Loucy (cell line): ENCODE data around the gene SEC63.

ENCODE experiments used
- H2AFZ ChIP-seq: fragments of 200-600 bp; sonication (generic); 2 replicates; pipeline ENCODE4 v1.6.0; 2016; ENCODE audit warnings: antibody characterized with exemption, mild to moderate bottlenecking, low read length, moderate library complexity
- H3F3A ChIP-seq: fragments of 200-600 bp; 2 replicates; pipeline ENCODE4 v1.6.0; 2016; ENCODE audit warnings: antibody characterized with exemption, low read depth, mild to moderate bottlenecking
- H3K27me3 ChIP-seq: fragments of 200-600 bp; sonication (generic); 2 replicates; pipeline ENCODE4 v1.6.1; 2014; ENCODE audit warnings: low read length, mild to moderate bottlenecking; ENCODE audit not compliant: insufficient read depth, poor library complexity, severe bottlenecking
- H3K36me3 ChIP-seq: fragments of 200-600 bp; sonication (generic); 2 replicates; pipeline ENCODE4 v1.6.1; 2016; ENCODE audit warnings: low read length; ENCODE audit not compliant: insufficient read depth
- H3K4me1 ChIP-seq: fragments of 200-600 bp; sonication (generic); 2 replicates; pipeline ENCODE4 v1.5.1; 2014; ENCODE audit warnings: low read length, mild to moderate bottlenecking; ENCODE audit not compliant: insufficient read depth, poor library complexity, severe bottlenecking
- H3K4me2 ChIP-seq: fragments of 200-600 bp; sonication (generic); 2 replicates; pipeline ENCODE4 v1.6.0; 2014; ENCODE audit warnings: antibody characterized with exemption, low read length, low read depth, mild to moderate bottlenecking; ENCODE audit not compliant: poor library complexity, severe bottlenecking
- H3K4me3 ChIP-seq: fragments of 200-600 bp; sonication (generic); 2 replicates; pipeline ENCODE4 v1.5.1; 2014; ENCODE audit warnings: low read length, mild to moderate bottlenecking, mixed read lengths; ENCODE audit not compliant: poor library complexity, severe bottlenecking
- H3K79me2 ChIP-seq: fragments of 200-600 bp; sonication (generic); 2 replicates; pipeline ENCODE4 v1.6.1; 2014; ENCODE audit warnings: low read length; ENCODE audit not compliant: insufficient read depth
- H3K9ac ChIP-seq: fragments of 200-600 bp; sonication (generic); 2 replicates; pipeline ENCODE4 v1.6.0; 2014; ENCODE audit warnings: mild to moderate bottlenecking, low read depth, low read length, moderate library complexity; ENCODE audit not compliant: poor library complexity, severe bottlenecking
- H3K9me2 ChIP-seq: fragments of 200-600 bp; sonication (generic); replicated peaks from 2 replicates; pipeline ENCODE4 v1.6.1; 2016; ENCODE audit warnings: low read depth, low read length, mixed read lengths
- H3K9me3 ChIP-seq: fragments of 200-600 bp; sonication (generic); 2 replicates; pipeline ENCODE4 v1.6.1; 2014; ENCODE audit warnings: mild to moderate bottlenecking, antibody characterized with exemption, low read length, low read depth; ENCODE audit not compliant: insufficient read depth
- H4K20me1 ChIP-seq: fragments of 200-600 bp; sonication (generic); 2 replicates; pipeline ENCODE4 v1.6.0; 2014; ENCODE audit warnings: antibody characterized with exemption, low read length, mild to moderate bottlenecking; ENCODE audit not compliant: insufficient read depth, poor library complexity, severe bottlenecking
- CTCF ChIP-seq: fragments of 200-600 bp; sonication (generic); conservative IDR thresholded peaks from 2 replicates; pipeline ENCODE4 v1.5.1; 2014; ENCODE audit warnings: mild to moderate bottlenecking, antibody characterized with exemption, low read length
- EZH2phosphoT487 ChIP-seq: fragments of 200-600 bp; IDR thresholded peaks from 2 replicates; pipeline ENCODE4 v1.6.1; 2018; ENCODE audit warnings: antibody characterized with exemption, mild to moderate bottlenecking, moderate library complexity, borderline replicate concordance

The SEC63 gene

GRCh38 chr6:107957909-107958688 is at the start of gene SEC63:
SEC63 (minus strand) TSS chr6:107958208; CDS start chr6:107958009, 199 bp downstream.
- Histone ChIP-seq H4K20me1 (peaks cover 35% of the 10 kb centered on the region), H2AFZ (peak within 1 kb of the TSS; percentile 75), H3K9me3 (no peaks in the 10 kb centered on the region), H3K36me3 (no peaks in the 10 kb centered on the region), H3K9ac (peak within 1 kb of the TSS; percentile 89), H3F3A (no peaks in the 10 kb centered on the region), H3K79me2 (peaks cover 43% of the 10 kb centered on the region), H3K9me2 (no peaks in the 10 kb centered on the region), H3K4me1 (peaks cover 25% of the 10 kb centered on the region), H3K4me2 (peak within 1 kb of the TSS; percentile 94), H3K27me3 (peaks cover 5% of the 10 kb centered on the region), H3K4me3 (peak within 1 kb of the TSS; percentile 80)
- no peak for TF ChIP-seq EZH2phosphoT487
- no peak for TF ChIP-seq CTCF

- Histone ChIP-seq H3K27me3 (no peaks in the 10 kb centered on the region), H3K4me1 (no peaks in the 10 kb centered on the region), H3K4me2 (no peak overlapping the region), H4K20me1 (no peaks in the 10 kb centered on the region), H2AFZ (no peak overlapping the region), H3K79me2 (no peaks in the 10 kb centered on the region), H3F3A (no peaks in the 10 kb centered on the region), H3K36me3 (no peaks in the 10 kb centered on the region), H3K4me3 (no peak overlapping the region), H3K9me2 (no peaks in the 10 kb centered on the region), H3K9me3 (peaks cover 5% of the 10 kb centered on the region; the same call in 1 of the 2 replicates), H3K9ac (no peak overlapping the region)
- TF ChIP-seq EZH2phosphoT487: no peak
- TF ChIP-seq CTCF: no peak
Measured at GRCh38 chr6:108005961-108006360, 48.0 kb upstream of the SEC63 start.

- no peak overlapping the region for H3K4me2 ChIP-seq
- no peaks in the 10 kb centered on the region for H3K27me3 ChIP-seq
- no peak overlapping the region for H3K4me3 ChIP-seq
- TF ChIP-seq CTCF: no peak
- no peak for TF ChIP-seq EZH2phosphoT487
- H4K20me1 ChIP-seq: no peaks in the 10 kb centered on the region
- H3K9me3 ChIP-seq: peaks cover 4% of the 10 kb centered on the region; the same call in 1 of the 2 replicates
- no peaks in the 10 kb centered on the region for H3K36me3 ChIP-seq
- H3K79me2 ChIP-seq: no peaks in the 10 kb centered on the region
- H3K4me1 ChIP-seq: no peaks in the 10 kb centered on the region
- no peak overlapping the region for H3K9ac ChIP-seq
- no peak overlapping the region for H2AFZ ChIP-seq
- no peaks in the 10 kb centered on the region for H3K9me2 ChIP-seq
- H3F3A ChIP-seq: no peaks in the 10 kb centered on the region
Measured at GRCh38 chr6:108004861-108005260, 46.9 kb upstream of the SEC63 start.
